IMR-90 (cell line): ENCODE measurements around the gene GALNT9. TPM values are rescaled to one million over a fixed set of nuclear protein-coding genes. Genes with fewer than 3 reads are reported as not detected.

Experiments used
- ATAC-seq: fragments of 200-7000 bp; cut with Tn5 transposase; 2 replicates; pipeline ENCODE4 v1.9.1; 2020; ENCODE audit warnings: low read depth, mild to moderate bottlenecking, moderate library complexity
- BruUV-seq: library from RNA; stranded (reverse); fragments of 400-500 nt; replicated peaks from 2 replicates; lab custom pipeline; 2021; lab: Mats Ljungman, UMichigan
- CTCF ChIA-PET: fragments of 300-600 bp; formaldehyde crosslinking; extraction: SDS; loops from one replicate; lab custom pipeline; 2021; ENCODE audit warnings: antibody characterized with exemption; lab: Yijun Ruan, JAX
- POLR2A ChIA-PET: fragments of 300-600 bp; sonication (Branson Sonifier 250); formaldehyde crosslinking; loops from one replicate; lab custom pipeline; 2022; ENCODE audit warnings: antibody characterized with exemption; ENCODE audit not compliant: unreplicated experiment; lab: Charles Lee
- DNase-seq: peaks from one replicate; pipeline ENCODE4 v3.0.0; 2013
- H2AFZ ChIP-seq: replicated peaks from 2 replicates; pipeline ENCODE3; 2013; ENCODE audit warnings: low read length, mild to moderate bottlenecking; ENCODE audit not compliant: poor library complexity
- H2AK5ac ChIP-seq: 2 replicates; pipeline ENCODE4 v1.6.1; 2013; ENCODE audit warnings: low read depth, low read length, inconsistent platforms
- H2AK9ac ChIP-seq: replicated peaks from 2 replicates; pipeline ENCODE3; 2013; ENCODE audit warnings: mild to moderate bottlenecking, low read depth, low read length, moderate library complexity; ENCODE audit not compliant: poor library complexity
- H2BK120ac ChIP-seq: 2 replicates; pipeline ENCODE4 v1.6.1; 2013; ENCODE audit warnings: low read depth, low read length, inconsistent platforms
- H2BK15ac ChIP-seq: 3 replicates; pipeline ENCODE4 v1.6.1; 2013; ENCODE audit warnings: low read depth, low read length, inconsistent platforms
- H2BK20ac ChIP-seq: 2 replicates; pipeline ENCODE4 v1.6.1; 2013; ENCODE audit warnings: low read depth, mild to moderate bottlenecking, inconsistent platforms, low read length, moderate library complexity
- H2BK5ac ChIP-seq: 2 replicates; pipeline ENCODE4 v1.6.1; 2013; ENCODE audit warnings: mild to moderate bottlenecking, low read depth, low read length, inconsistent platforms; ENCODE audit not compliant: poor library complexity, severe bottlenecking
- H3K14ac ChIP-seq: replicated peaks from 2 replicates; pipeline ENCODE4 v1.6.1; 2013; ENCODE audit warnings: low read depth, low read length, inconsistent platforms
- H3K18ac ChIP-seq: 2 replicates; pipeline ENCODE4 v1.6.1; 2013; ENCODE audit warnings: low read depth, low read length, control low read depth
- H3K23ac ChIP-seq: 2 replicates; pipeline ENCODE4 v1.6.1; 2013; ENCODE audit warnings: low read depth, low read length, inconsistent platforms
- H3K27ac ChIP-seq: 2 replicates; pipeline ENCODE4 v1.5.1; 2013; ENCODE audit warnings: mild to moderate bottlenecking, control low read depth, low read length; ENCODE audit not compliant: insufficient read depth
- H3K27me3 ChIP-seq: 2 replicates; pipeline ENCODE4 v1.6.1; 2013; ENCODE audit warnings: low read length; ENCODE audit not compliant: control insufficient read depth, insufficient read depth
- H3K36me3 ChIP-seq: 2 replicates; pipeline ENCODE4 v1.6.1; 2013; ENCODE audit warnings: low read length, mixed read lengths; ENCODE audit not compliant: control insufficient read depth, insufficient read depth
- H3K4ac ChIP-seq: 2 replicates; pipeline ENCODE4 v1.6.1; 2013; ENCODE audit warnings: low read depth, low read length, inconsistent platforms
- H3K4me1 ChIP-seq: 2 replicates; pipeline ENCODE4 v1.6.1; 2013; ENCODE audit warnings: low read length, mixed read lengths; ENCODE audit not compliant: control insufficient read depth, insufficient read depth
- H3K4me2 ChIP-seq: 2 replicates; pipeline ENCODE4 v1.6.1; 2013; ENCODE audit warnings: low read depth, mild to moderate bottlenecking, control low read depth, low read length, moderate library complexity
- H3K4me3 ChIP-seq: 2 replicates; pipeline ENCODE4 v1.5.1; 2013; ENCODE audit warnings: low read depth, mild to moderate bottlenecking, control low read depth, low read length, moderate library complexity; ENCODE audit not compliant: insufficient read depth
- H3K56ac ChIP-seq: 2 replicates; pipeline ENCODE4 v1.6.1; 2013; ENCODE audit warnings: low read length, inconsistent platforms; ENCODE audit not compliant: insufficient read depth; ENCODE audit errors: extremely low read depth
- H3K79me1 ChIP-seq, 2 experiments: 2 replicates each; pipeline ENCODE4 v1.6.1; 2013; ENCODE audit warnings: low read length in 2 of 2, inconsistent platforms in 1 of 2, low read depth in 1 of 2
- H3K9ac ChIP-seq: 2 replicates; pipeline ENCODE4 v1.6.1; 2013; ENCODE audit warnings: low read depth, low read length, control low read depth
- H3K9me1 ChIP-seq: 2 replicates; pipeline ENCODE4 v1.6.1; 2013; ENCODE audit warnings: low read length, inconsistent platforms; ENCODE audit not compliant: insufficient read depth
- H3K9me3 ChIP-seq: 2 replicates; pipeline ENCODE4 v1.6.1; 2013; ENCODE audit warnings: low read length; ENCODE audit not compliant: control insufficient read depth, insufficient read depth
- H4K20me1 ChIP-seq: 2 replicates; pipeline ENCODE4 v1.6.1; 2013; ENCODE audit warnings: low read length, inconsistent platforms; ENCODE audit not compliant: insufficient read depth
- H4K5ac ChIP-seq: 2 replicates; pipeline ENCODE4 v1.6.1; 2013; ENCODE audit warnings: mild to moderate bottlenecking, low read depth, low read length, control low read depth
- H4K8ac ChIP-seq, 2 experiments: 2 replicates each; pipeline ENCODE4 v1.6.1; 2013; ENCODE audit warnings: low read depth in 2 of 2, low read length in 2 of 2, control low read depth in 1 of 2, inconsistent platforms in 1 of 2
- H4K91ac ChIP-seq: 2 replicates; pipeline ENCODE4 v1.6.1; 2013; ENCODE audit warnings: low read depth, low read length, inconsistent platforms; ENCODE audit not compliant: insufficient read depth
- BHLHE40 ChIP-seq: fragments of 150-350 bp; IDR thresholded peaks from 2 replicates; pipeline ENCODE4 v1.6.1; 2016; ENCODE audit warnings: mild to moderate bottlenecking, low read depth, low read length
- CEBPB ChIP-seq: IDR thresholded peaks from 2 replicates; pipeline ENCODE4 v1.6.1; 2012; ENCODE audit warnings: low read depth, low read length, improper control_type of control experiment
- CHD1 ChIP-seq: IDR thresholded peaks from 2 replicates; pipeline ENCODE4 v1.6.1; 2012; ENCODE audit warnings: low read depth, low read length, improper control_type of control experiment
- ELK1 ChIP-seq: fragments of 150-350 bp; IDR thresholded peaks from 2 replicates; pipeline ENCODE4 v1.6.1; 2016; ENCODE audit warnings: low read depth, mild to moderate bottlenecking, low read length, moderate library complexity, borderline replicate concordance
- FOS ChIP-seq: fragments of 150-350 bp; IDR thresholded peaks from 2 replicates; pipeline ENCODE4 v1.6.1; 2016; ENCODE audit warnings: low read depth, low read length
- MAFK ChIP-seq: IDR thresholded peaks from 2 replicates; pipeline ENCODE4 v1.6.1; 2012; ENCODE audit warnings: low read depth, low read length, improper control_type of control experiment
- MAZ ChIP-seq: IDR thresholded peaks from 2 replicates; pipeline ENCODE4 v1.6.1; 2012; ENCODE audit warnings: low read depth, mild to moderate bottlenecking, low read length, improper control_type of control experiment, moderate library complexity, borderline replicate concordance
- MXI1 ChIP-seq: IDR thresholded peaks from 2 replicates; pipeline ENCODE4 v1.6.1; 2012; ENCODE audit warnings: low read depth, mild to moderate bottlenecking, low read length, moderate library complexity, borderline replicate concordance
- NFE2L2 ChIP-seq: fragments of 150-350 bp; IDR thresholded peaks from 2 replicates; pipeline ENCODE4 v1.6.1; 2016; ENCODE audit warnings: low read depth, mild to moderate bottlenecking, low read length
- POLR2A ChIP-seq: IDR thresholded peaks from 2 replicates; pipeline ENCODE4 v1.6.1; 2012; ENCODE audit warnings: mild to moderate bottlenecking, low read depth, low read length
- RAD21 ChIP-seq: IDR thresholded peaks from 2 replicates; pipeline ENCODE4 v1.6.1; 2012; ENCODE audit warnings: low read length, improper control_type of control experiment
- RCOR1 ChIP-seq: IDR thresholded peaks from 2 replicates; pipeline ENCODE4 v1.6.1; 2012; ENCODE audit warnings: mild to moderate bottlenecking, low read length, improper control_type of control experiment; ENCODE audit not compliant: insufficient replicate concordance
- RFX5 ChIP-seq: IDR thresholded peaks from 2 replicates; pipeline ENCODE4 v1.8.0; 2012; ENCODE audit warnings: low read depth, mild to moderate bottlenecking, low read length, moderate library complexity
- SMC3 ChIP-seq: fragments of 150-350 bp; IDR thresholded peaks from 2 replicates; pipeline ENCODE4 v1.6.1; 2016; ENCODE audit warnings: low read depth, mild to moderate bottlenecking, antibody characterized with exemption, low read length, moderate library complexity
- WGBS, 2 experiments: methylation state at CpG; one replicate each; pipeline versions ENCODE4 v1.1.5 to v1.1.7; 2013; ENCODE audit warnings: missing lambda C conversion rate in 2 of 2; ENCODE audit not compliant: insufficient read length in 1 of 2; ENCODE audit errors: extremely low coverage in 2 of 2; 5-methylcytosine and 5-hydroxymethylcytosine counted together
- dilution Hi-C: fragments of 300-500 bp; cut with HindIII; formaldehyde crosslinking; loops from one replicate; pipeline ENCODE4 v1.14.3; 2018; ENCODE audit warnings: low sequenced_read_pairs; ENCODE audit not compliant: unreplicated experiment
- in situ Hi-C: fragments of 300-500 bp; cut with MboI; formaldehyde crosslinking; loops from 3 replicates; pipeline ENCODE4 v1.14.3; 2019; ENCODE audit warnings: low sequenced_read_pairs, inconsistent platforms, mixed read lengths
- intact Hi-C: fragments of 100-400 bp; cut with micrococcal nuclease; formaldehyde crosslinking; loops from 2 replicates; pipeline ENCODE4 v1.10.0; 2022
- polyA plus RNA-seq, 3 experiments: library from polyadenylated mRNA; depleted of rRNA; stranded (reverse); fragments of >200 nt; gene quantifications; 2 replicates each; pipeline ENCODE4 v1.2.3, GENCODE V29; 2012; ENCODE audit warnings: low replicate concordance in 1 of 3
- total RNA-seq: library from RNA; depleted of rRNA; stranded (reverse); fragments of >200 nt; gene quantifications from 2 replicates; pipeline ENCODE4 v1.2.3, GENCODE V29; 2012
- TF ChIP-seq, protein P1 (sequence below): fragments of 150-350 bp; IDR thresholded peaks from 2 replicates; pipeline ENCODE4 v1.6.1; 2017; ENCODE audit warnings: mild to moderate bottlenecking, antibody characterized with exemption, low read length, low read depth
- TF ChIP-seq, protein P2 (sequence below): conservative IDR thresholded peaks from 2 replicates; pipeline ENCODE4 v1.5.1; 2012; ENCODE audit warnings: mild to moderate bottlenecking, low read depth, low read length, improper control_type of control experiment

Gene GALNT9
- total and polyA plus RNA-seq, 2 of the 4 experiments (the other 2 are of a cell fraction): under 0.01 to 0.12 TPM

DNA sequence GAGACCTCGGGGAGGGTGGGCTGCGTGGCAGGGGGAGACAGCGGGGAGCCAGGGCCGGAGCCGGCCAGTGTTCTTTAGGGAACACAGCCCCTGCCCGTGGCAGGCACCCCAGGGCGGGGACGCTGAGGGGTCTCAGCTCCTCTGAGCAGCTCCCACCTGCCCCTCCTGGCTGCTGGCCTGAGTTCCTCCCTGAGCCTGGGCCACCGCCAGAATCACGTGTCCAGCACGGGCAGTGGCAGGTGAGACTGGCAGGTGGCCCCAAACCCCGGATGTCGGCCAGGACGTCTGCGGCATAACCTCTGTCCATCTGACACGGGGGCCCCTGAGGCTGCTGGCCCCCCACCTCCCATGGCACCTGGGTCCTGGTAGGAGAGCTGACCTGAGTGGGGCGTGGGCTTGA, 160.0 kb downstream of the GALNT9 start:
- WGBS, 2 experiments: 87% methylated on average over 3 of the region's 17 CpGs; no CpG with 5 or more reads in 1 of the 2 experiments
- Histone ChIP-seq H3K23ac (no peak overlapping the region), H3K9ac (no peak overlapping the region), H2AK9ac (no peak overlapping the region), H3K4me3 (no peak overlapping the region), H3K18ac (no peak overlapping the region), H2AK5ac (no peak overlapping the region; the same call in 1 of the 2 replicates), H2BK120ac (no peak overlapping the region), H3K4me2 (no peak overlapping the region), H3K79me1 (no peaks in the 10 kb centered on the region), H3K27me3 (peaks cover 36% of the 10 kb centered on the region; the same call in 1 of the 2 replicates), H2AFZ (no peak overlapping the region), H4K91ac (no peak overlapping the region), H4K5ac (no peak overlapping the region), H3K4me1 (peaks cover 8% of the 10 kb centered on the region; the same call in 1 of the 2 replicates), H2BK15ac (no peak overlapping the region), H4K20me1 (no peaks in the 10 kb centered on the region; the same call in 1 of the 2 replicates), H3K36me3 (no peaks in the 10 kb centered on the region), H2BK20ac (no peak overlapping the region), H3K56ac (no peak overlapping the region), H3K9me1 (no peaks in the 10 kb centered on the region; the same call in 1 of the 2 replicates), H3K4ac (no peak overlapping the region), H4K8ac (no peak overlapping the region), H2BK5ac (no peak overlapping the region), H3K9me3 (no peaks in the 10 kb centered on the region), H3K14ac (no peak overlapping the region), H3K27ac (no peak overlapping the region)
- intact Hi-C loops (no loop called here), in situ Hi-C loops (no loop called here), dilution Hi-C loops (no loop called here)
- no peak for TF ChIP-seq RFX5
- TF ChIP-seq POLR2A: no peak
- TF ChIP-seq, protein P1, sequence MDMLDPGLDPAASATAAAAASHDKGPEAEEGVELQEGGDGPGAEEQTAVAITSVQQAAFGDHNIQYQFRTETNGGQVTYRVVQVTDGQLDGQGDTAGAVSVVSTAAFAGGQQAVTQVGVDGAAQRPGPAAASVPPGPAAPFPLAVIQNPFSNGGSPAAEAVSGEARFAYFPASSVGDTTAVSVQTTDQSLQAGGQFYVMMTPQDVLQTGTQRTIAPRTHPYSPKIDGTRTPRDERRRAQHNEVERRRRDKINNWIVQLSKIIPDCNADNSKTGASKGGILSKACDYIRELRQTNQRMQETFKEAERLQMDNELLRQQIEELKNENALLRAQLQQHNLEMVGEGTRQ: no peak
- TF ChIP-seq SMC3: no peak
- TF ChIP-seq MXI1: no peak
- TF ChIP-seq CEBPB: no peak
- TF ChIP-seq BHLHE40: no peak
- no peak for TF ChIP-seq NFE2L2
- no peak for TF ChIP-seq RCOR1
- no peak for TF ChIP-seq MAFK
- no peak for TF ChIP-seq MAZ
- TF ChIP-seq ELK1: no peak
- TF ChIP-seq FOS: no peak
- TF ChIP-seq RAD21: no peak
- no peak for TF ChIP-seq CHD1
- TF ChIP-seq, protein P2, sequence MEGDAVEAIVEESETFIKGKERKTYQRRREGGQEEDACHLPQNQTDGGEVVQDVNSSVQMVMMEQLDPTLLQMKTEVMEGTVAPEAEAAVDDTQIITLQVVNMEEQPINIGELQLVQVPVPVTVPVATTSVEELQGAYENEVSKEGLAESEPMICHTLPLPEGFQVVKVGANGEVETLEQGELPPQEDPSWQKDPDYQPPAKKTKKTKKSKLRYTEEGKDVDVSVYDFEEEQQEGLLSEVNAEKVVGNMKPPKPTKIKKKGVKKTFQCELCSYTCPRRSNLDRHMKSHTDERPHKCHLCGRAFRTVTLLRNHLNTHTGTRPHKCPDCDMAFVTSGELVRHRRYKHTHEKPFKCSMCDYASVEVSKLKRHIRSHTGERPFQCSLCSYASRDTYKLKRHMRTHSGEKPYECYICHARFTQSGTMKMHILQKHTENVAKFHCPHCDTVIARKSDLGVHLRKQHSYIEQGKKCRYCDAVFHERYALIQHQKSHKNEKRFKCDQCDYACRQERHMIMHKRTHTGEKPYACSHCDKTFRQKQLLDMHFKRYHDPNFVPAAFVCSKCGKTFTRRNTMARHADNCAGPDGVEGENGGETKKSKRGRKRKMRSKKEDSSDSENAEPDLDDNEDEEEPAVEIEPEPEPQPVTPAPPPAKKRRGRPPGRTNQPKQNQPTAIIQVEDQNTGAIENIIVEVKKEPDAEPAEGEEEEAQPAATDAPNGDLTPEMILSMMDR: no peak
- ATAC-seq (no peak), DNase-seq (no peak)
- CTCF ChIA-PET: no interaction called here
- POLR2A ChIA-PET: no interaction called here
- BruUV-seq: no TSS peak
